ENCODE data around the gene TMEM220. TPM values are rescaled to one million over a fixed set of nuclear protein-coding genes. Genes with fewer than 3 reads are reported as not detected.

Gene TMEM220
- total RNA-seq, 1 donor from 2014 or later, result 0.28 TPM

- Histone ChIP-seq H3K4me2 (no peak overlapping the region), H3K9ac (no peak overlapping the region), H3K4me3 (no peak overlapping the region), H3K27me3 (no peaks in the 10 kb centered on the region), H4K20me1 (ENCODE audit: low read depth) (no peaks in the 10 kb centered on the region), H2AFZ (replicated peaks) (no peak overlapping the region), H3K27ac (no peak overlapping the region), H3K79me2 (ENCODE audit: low read depth) (no peaks in the 10 kb centered on the region), H3K36me3 (no peaks in the 10 kb centered on the region), H3K9me3 (ENCODE audit: low read depth) (no peaks in the 10 kb centered on the region), H3F3A (ENCODE audit: low read depth) (peaks cover 20% of the 10 kb centered on the region), H3K4me1 (peaks cover 29% of the 10 kb centered on the region)
- no peak for TF ChIP-seq CTCF (IDR thresholded peaks at IDR 0.05)
- TF ChIP-seq EZH2phosphoT487 (IDR thresholded peaks at IDR 0.05), result no peak
- no peak for TF ChIP-seq EZH2 (IDR thresholded peaks at IDR 0.05)
- DNase-seq (ENCODE audit: low spot score), result no peak
- peaks cover 12% of the 10 kb centered on the region for H3K27me3 Mint-ChIP-seq (ENCODE audit: insufficient read depth, low read depth)
- no peak overlapping the region for H3K27ac Mint-ChIP-seq
- H3K9me3 Mint-ChIP-seq, result no peaks in the 10 kb centered on the region
- no peak overlapping the region for H3K4me3 Mint-ChIP-seq
- peaks cover 4% of the 10 kb centered on the region for H3K36me3 Mint-ChIP-seq
- peaks cover 47% of the 10 kb centered on the region for H3K4me1 Mint-ChIP-seq
Observed at GRCh38 chr17:10756619-10757018, 26.8 kb upstream of the TMEM220 start.

GRCh38 chr17:10756185-10756584 is 26.4 kb upstream of the TMEM220 start:
- Histone ChIP-seq H3K4me3 (no peak overlapping the region), H4K20me1 (ENCODE audit: low read depth) (no peaks in the 10 kb centered on the region), H3K27me3 (no peaks in the 10 kb centered on the region), H2AFZ (replicated peaks) (peak overlapping the region; percentile 84), H3K4me1 (peaks cover 29% of the 10 kb centered on the region), H3F3A (ENCODE audit: low read depth) (peaks cover 20% of the 10 kb centered on the region), H3K79me2 (ENCODE audit: low read depth) (no peaks in the 10 kb centered on the region), H3K36me3 (no peaks in the 10 kb centered on the region), H3K9ac (no peak overlapping the region), H3K4me2 (peak overlapping the region; percentile 68), H3K27ac (no peak overlapping the region), H3K9me3 (ENCODE audit: low read depth) (no peaks in the 10 kb centered on the region)
- H3K4me1 Mint-ChIP-seq, result peaks cover 51% of the 10 kb centered on the region
- no peak overlapping the region for H3K27ac Mint-ChIP-seq
- peak overlapping the region; percentile 65 for H3K4me3 Mint-ChIP-seq
- peaks cover 4% of the 10 kb centered on the region for H3K36me3 Mint-ChIP-seq
- no peaks in the 10 kb centered on the region for H3K9me3 Mint-ChIP-seq
- H3K27me3 Mint-ChIP-seq (ENCODE audit: insufficient read depth, low read depth), result peaks cover 8% of the 10 kb centered on the region
- no peak for DNase-seq (ENCODE audit: low spot score)
- TF ChIP-seq EZH2phosphoT487 (IDR thresholded peaks at IDR 0.05) (no peak), CTCF (IDR thresholded peaks at IDR 0.05) (no peak), EZH2 (IDR thresholded peaks at IDR 0.05) (no peak)

- Histone ChIP-seq H3K9me3 (ENCODE audit: low read depth) (no peaks in the 10 kb centered on the region), H3K79me2 (ENCODE audit: low read depth) (no peaks in the 10 kb centered on the region), H3K4me3 (peak overlapping the region; percentile 43), H3K27me3 (no peaks in the 10 kb centered on the region), H3K4me1 (peaks cover 29% of the 10 kb centered on the region), H3K4me2 (peak overlapping the region; percentile 68), H3K9ac (no peak overlapping the region), H3K27ac (no peak overlapping the region), H4K20me1 (ENCODE audit: low read depth) (no peaks in the 10 kb centered on the region), H2AFZ (replicated peaks) (peak overlapping the region; percentile 84), H3F3A (ENCODE audit: low read depth) (peaks cover 20% of the 10 kb centered on the region), H3K36me3 (no peaks in the 10 kb centered on the region)
- Mint-ChIP-seq H3K36me3 (peaks cover 2% of the 10 kb centered on the region), H3K9me3 (no peaks in the 10 kb centered on the region), H3K27ac (no peak overlapping the region), H3K4me1 (peaks cover 54% of the 10 kb centered on the region), H3K4me3 (peak overlapping the region; percentile 76), H3K27me3 (ENCODE audit: insufficient read depth, low read depth) (peaks cover 8% of the 10 kb centered on the region)
- DNase-seq (ENCODE audit: low spot score), result no peak
- TF ChIP-seq EZH2phosphoT487 (IDR thresholded peaks at IDR 0.05) (no peak), EZH2 (IDR thresholded peaks at IDR 0.05) (no peak), CTCF (IDR thresholded peaks at IDR 0.05) (no peak)
Observed at GRCh38 chr17:10755592-10756127, 25.8 kb upstream of the TMEM220 start.
